Smooth muscle cell of the brain vasculature (primary cell): ENCODE measurements around the gene DCDC1.

Experiments
- DNase-seq: peaks from one replicate; pipeline ENCODE4 v3.0.0-alpha.2; 2012; ENCODE audit warnings: low read depth, low spot score

The DCDC1 gene

GRCh38 chr11:30917266-30917665 lies 452.3 kb downstream of the DCDC1 start:
- no peak for DNase-seq

DNA sequence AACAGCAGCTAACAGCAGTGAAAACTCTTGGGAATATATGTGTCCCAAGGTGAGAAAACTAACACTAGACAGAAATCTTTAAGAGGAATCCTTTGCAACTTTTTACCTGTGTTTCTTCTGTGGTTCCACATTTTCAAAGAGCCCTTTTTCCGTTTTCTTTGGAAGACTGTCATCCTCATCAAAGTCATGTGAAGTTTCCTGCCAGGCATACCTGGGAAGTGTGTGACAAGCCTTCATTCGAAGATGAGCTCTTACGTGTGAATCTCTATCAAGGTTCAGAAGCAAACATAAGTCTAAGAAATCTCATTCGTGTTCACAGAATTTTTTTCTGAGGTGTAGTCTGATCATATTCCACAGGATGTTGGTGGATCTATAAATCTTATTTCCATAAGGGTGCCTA lies 452.8 kb downstream of the DCDC1 start:
- no peak for DNase-seq

GRCh38 chr11:30914143-30914762 lies 455.3 kb downstream of the DCDC1 start:
- peak; percentile 6 for DNase-seq

GRCh38 chr11:30911247-30911646 lies 458.3 kb downstream of the DCDC1 start:
- DNase-seq = no peak

- DNase-seq = no peak
Measured at GRCh38 chr11:30908857-30909256, 460.7 kb downstream of the DCDC1 start.

DNA sequence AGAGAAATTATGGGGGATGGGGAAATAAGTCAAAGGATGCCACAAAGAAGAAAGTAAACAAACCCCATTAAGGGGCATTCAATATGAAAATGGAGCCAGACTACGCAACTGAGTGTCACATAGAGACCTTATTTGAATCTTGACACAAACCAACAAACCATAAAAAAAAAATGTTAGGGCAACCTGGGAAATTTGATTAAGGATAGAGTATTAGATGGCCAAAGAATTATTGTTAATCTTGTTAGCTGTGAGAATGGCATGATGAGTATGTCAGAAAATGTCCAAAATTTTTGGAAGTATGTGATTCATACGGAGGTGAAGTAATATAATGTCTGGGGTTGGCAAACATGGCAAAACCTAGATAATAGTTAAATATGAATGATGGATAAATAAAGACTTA lies 461.3 kb downstream of the DCDC1 start:
- no peak for DNase-seq

GRCh38 chr11:30902929-30903328 lies 466.6 kb downstream of the DCDC1 start:
- DNase-seq = no peak

DNA sequence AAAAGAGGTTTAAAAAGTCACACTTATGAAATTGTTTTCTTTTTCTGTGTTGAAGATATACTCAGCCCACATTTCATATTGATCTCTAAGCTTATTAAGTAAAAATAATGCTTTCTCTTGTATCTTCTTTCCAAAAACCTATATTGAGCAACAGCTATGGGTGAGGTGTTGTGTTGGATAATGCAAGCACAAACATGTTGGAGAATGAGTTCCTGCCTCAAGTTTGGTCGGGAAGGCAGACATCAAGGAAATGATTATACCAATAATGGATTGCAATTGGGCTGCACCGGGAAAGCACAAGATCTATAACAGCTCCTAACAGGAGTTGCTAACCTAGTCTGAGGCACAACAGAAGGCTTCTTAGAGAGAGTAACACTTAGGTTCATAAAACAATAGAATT lies 474.5 kb downstream of the DCDC1 start:
- no peak for DNase-seq

DNA sequence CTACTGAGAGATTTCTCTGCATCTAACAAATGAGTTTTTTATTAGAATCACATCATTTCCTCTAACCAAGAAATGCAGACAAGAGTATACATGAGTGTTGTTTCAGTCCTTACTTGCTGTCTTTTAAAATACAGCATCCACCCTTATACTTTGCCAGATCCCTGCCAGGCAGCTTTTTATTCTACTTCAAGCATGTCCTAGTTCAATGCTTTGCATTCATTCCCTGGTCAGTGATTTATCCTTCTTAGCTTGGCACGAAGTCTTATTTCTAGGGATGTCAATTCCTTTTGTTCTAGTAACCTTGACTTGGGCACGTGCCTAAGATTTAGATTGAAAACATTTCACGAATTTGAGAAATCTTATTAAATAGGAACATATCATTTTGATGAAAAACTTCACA lies 476.2 kb downstream of the DCDC1 start:
- no peak for DNase-seq

- DNase-seq = no peak
Measured at GRCh38 chr11:30889143-30889794, 480.3 kb downstream of the DCDC1 start.

- DNase-seq = no peak
Measured at GRCh38 chr11:30879322-30880005, 490.1 kb downstream of the DCDC1 start.

GRCh38 chr11:30878400-30878799 lies 491.1 kb downstream of the DCDC1 start:
- no peak for DNase-seq

DNA sequence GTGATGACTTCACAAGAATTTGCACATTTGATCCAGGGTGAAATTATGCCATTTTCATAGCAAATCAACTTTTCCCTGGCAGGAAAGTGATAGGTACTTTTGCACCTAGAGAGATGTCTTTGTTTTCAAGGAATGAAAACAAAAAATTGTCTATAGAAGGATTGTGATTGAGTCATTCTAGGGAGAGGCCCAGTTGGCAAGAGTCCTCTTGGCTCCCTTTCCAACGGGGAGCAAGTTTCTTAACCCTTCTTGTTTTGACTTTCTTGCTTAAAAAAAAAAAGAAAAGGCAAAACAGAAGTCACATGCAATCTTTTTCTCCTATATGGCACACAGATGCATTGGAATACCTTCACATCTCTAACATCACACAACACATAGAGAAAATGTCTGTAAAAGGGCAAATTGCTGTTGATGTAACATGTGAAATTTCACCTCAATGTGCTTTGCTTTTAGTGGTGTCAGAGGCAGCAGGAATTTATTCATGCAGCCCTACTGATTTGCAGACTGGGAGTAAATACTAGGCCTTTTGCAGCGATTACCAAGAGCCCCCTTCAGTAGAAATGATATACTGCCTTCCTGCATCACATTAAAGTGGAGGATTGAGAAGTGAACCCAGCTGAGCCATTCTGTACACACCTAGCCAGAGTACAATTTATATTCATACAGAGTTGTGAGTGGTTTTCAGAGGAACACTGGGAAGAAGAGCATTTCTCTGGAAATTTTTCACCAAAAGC lies 492.7 kb downstream of the DCDC1 start:
- DNase-seq = no peak

DNA sequence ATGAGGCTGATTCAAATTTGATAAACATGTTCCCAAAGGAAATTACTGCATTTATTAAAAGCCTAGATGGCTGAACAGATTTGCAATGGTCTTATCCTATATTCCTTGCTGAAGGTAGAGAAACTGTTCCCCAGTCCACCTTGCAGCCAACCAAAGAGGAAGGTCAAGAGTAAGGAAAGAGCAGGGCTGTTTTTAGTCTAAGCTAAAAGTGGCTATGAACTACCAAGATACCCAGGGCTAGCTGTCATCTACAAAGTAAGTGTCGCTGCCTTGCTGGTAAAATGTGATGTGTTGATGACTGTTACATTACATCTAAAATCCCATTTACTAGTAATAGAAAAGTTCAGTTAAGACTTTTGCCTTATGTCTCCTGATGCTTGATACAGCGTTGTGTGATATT lies 493.3 kb downstream of the DCDC1 start:
- no peak for DNase-seq

DNA sequence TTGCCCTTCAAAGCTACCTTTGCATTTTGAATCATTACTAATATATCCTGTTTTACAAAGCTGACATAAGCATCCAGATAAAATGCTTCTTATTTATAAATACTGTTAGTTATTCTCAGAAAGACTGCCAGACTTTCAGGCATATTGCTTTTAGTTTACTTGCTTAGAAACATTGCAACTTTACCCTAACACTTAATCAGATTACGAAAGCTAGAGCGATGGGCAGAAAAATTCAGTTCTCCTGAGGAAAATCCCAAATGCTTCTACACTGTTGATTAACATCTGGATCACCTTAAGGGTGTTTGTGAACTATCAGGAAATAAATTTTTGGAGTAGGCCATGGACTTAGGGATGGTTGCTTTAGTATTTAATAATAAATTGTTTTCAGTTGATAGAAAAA lies 493.7 kb downstream of the DCDC1 start:
- DNase-seq = no peak

GRCh38 chr11:30873924-30874610 lies 495.5 kb downstream of the DCDC1 start:
- no peak for DNase-seq

GRCh38 chr11:30868626-30869081 lies 500.9 kb downstream of the DCDC1 start:
- DNase-seq = no peak

DNA sequence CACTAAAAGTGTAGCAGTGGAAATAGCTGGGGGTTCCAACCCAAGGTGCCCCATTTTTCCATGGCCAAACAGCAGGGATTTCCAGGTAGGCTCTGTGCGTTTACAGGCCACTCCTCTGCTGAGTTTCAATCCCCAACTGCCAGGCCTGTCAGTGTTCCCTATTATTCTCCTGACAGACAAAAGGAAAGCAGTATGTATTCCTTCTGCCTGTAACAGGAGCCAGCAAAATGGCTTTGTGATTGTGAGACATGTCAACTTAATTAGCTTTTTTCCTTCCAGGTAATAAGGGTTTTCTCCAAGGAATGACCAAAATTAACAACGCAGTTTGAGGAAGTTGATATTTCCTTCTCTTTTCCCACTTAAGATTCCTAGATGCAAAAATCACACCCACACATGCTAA lies 506.3 kb downstream of the DCDC1 start:
- no peak for DNase-seq

- no peak for DNase-seq
Measured at GRCh38 chr11:30861531-30861930, 508.0 kb downstream of the DCDC1 start.

GRCh38 chr11:30861064-30861463 lies 508.5 kb downstream of the DCDC1 start:
- no peak for DNase-seq

DNA sequence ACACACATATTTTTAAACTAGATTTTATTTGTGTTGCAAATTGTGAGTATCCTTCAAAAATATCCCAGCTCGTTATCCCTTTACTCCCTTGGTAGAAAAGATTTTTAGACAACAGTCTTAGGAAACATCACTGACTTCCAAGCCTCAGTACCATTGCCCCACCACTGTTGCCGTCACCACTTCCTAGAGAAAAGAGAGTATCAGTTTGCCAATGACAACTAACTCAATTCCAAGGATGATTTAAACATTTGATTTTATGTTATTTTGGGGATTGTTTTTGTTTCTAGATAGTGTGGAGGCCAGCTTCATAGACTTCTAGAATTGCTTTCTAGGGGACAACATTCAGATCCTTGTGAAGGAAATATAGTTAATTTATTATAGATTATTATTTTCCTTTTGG lies 509.4 kb downstream of the DCDC1 start:
- no peak for DNase-seq

- DNase-seq = no peak
Measured at GRCh38 chr11:30859669-30860068, 509.9 kb downstream of the DCDC1 start.
